CD4-positive, alpha-beta T cell treated with Interleukin-17A for 1 hour (primary cell): Measurements from ENCODE around the gene SEMA4D.
A peak's percentile ranks its signal among the peaks of the same experiment; 100 is the strongest.

Experiments
- DNase-seq: peaks from one replicate; pipeline ENCODE4 v3.0.0-alpha.2; 2020

The SEMA4D gene

DNA sequence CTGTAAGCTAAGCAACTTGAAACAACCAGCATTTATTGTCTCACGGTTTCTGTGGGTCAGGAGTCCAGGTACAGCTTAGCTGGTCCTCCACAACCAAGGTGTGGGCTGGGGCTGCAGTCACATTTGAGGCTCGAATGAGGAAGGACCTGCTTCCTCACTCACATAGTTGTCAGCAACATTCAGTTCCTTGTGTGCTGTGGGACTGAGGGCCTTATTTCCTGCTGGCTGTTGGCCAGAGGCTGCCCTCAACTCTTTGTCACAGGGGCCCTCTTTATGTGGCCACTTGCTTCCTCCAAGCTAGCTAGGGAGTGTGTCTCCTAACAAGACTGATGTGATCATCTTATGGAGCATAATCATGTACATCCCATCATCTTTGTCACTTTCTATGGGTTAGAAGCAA, 29.2 kb upstream of the SEMA4D start:
- DNase-seq: peak; percentile 18

DNA sequence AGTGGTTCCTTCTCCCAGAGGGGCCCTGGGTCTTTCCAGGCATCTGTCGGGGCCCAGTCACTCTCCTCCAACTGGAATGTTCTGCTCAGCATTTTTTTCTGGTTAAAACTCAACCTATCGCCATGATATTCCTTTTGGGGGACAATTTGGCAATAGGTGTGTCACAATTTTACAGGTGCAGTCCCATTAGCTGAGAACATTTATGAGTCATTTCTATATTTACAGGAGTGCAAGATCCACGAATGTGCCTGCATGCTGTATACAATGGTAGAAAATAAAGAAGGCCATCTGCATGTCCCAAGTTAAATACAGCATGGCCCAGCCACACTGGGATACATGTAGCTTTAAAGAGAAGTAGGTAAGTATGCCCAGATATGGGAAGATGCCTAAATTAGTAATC, 28.8 kb upstream of the SEMA4D start:
- DNase-seq: no peak

DNA sequence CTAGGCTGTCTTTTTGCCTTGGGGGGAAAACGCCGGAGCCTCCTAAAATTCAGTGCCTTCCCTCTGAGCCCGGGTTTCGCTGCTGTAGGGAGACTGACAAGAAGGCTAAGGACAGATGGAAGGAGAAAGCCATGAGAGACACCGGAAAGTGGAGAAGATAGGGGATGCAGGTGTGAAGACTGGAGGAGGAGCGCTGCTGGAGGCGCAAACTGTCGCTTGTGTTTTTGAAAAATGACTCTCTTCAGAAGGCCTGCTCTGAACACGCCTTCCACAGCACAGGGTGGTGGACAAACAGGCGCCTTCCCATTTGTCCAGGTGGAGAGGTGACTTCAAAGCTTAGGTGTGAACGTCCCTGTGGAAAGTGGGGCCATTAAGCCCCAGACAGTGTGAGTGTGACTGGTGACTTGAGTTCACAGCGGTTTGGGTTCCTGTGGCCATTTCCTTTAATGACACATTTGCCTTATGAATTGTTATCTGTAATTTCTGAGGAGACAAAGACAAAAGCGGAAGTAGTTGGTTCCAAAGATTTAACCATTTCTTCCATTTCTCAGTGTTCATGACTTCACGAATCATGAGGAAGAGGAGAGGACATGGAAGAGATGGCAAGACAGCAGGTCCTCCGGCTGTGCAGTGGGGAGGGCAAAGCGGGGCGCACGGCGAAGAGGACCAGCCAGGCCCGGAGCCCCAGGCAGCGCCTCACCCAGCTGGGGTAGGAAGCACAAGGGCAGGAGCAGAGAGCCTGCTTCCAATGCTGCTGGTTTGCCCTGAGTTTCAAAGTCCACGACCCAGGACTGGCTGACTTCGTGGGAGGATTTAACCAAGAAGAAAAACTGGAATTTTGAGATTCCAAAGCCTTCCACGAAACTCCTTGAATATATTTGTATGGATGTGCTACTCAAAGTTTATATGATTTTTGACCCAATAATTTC, 27.8 kb upstream of the SEMA4D start:
- DNase-seq: peak; percentile 18

DNA sequence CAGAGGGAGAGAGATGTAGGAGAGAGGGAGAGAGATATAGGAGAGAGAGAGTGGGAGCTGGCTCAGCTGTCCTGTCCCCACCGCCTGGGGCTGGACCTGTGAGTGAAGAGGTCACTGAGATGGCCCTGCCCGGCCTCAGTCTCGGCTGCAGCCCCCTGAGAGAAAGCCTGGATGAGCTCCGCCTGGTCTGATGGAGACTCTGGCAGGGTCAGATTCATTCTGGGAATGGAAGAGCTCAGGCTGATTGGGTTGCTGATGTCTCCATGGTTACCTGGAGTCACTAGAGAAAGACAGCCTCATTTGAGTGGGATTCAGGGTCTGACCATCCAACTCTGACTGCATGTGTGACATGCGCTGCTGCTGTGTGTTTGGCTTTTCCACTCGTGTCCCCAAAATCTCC, 27.1 kb upstream of the SEMA4D start:
- no peak for DNase-seq

DNA sequence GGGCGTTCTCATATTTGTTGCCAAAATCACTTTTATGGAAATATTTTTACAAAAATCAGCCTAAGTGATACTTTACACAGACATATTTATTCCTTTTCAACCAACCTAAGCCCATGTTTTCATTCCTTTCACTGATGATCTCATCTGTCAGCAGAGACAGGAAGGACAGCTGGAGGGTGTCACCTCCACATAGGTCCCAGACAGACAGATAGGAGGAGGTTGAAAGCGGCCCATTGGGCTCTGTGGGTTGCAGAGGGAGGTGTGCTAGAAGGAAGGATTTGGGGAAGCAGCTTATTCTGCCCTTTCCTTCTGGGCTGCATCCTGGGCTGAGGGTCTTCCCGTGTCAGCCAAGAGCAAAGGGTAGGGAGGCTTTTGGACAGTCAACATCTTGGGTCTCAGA, 26.0 kb upstream of the SEMA4D start:
- DNase-seq: peak; percentile 71

DNA sequence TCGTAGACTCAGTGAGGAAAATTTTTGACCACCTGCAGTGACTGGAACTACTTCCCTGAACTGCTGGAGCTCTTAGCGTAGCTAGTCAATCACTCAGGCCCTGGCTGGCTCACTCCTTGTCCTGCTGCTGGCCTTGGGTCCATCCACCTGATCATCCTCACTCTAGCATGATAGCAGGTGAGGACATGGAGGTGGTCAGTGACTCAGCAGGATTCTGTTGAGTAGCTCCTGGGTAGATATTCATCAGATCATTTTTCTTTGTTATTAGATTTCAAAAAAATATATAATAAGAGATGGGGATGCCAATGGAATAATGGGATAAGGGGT, 25.0 kb upstream of the SEMA4D start:
- no peak for DNase-seq

DNA sequence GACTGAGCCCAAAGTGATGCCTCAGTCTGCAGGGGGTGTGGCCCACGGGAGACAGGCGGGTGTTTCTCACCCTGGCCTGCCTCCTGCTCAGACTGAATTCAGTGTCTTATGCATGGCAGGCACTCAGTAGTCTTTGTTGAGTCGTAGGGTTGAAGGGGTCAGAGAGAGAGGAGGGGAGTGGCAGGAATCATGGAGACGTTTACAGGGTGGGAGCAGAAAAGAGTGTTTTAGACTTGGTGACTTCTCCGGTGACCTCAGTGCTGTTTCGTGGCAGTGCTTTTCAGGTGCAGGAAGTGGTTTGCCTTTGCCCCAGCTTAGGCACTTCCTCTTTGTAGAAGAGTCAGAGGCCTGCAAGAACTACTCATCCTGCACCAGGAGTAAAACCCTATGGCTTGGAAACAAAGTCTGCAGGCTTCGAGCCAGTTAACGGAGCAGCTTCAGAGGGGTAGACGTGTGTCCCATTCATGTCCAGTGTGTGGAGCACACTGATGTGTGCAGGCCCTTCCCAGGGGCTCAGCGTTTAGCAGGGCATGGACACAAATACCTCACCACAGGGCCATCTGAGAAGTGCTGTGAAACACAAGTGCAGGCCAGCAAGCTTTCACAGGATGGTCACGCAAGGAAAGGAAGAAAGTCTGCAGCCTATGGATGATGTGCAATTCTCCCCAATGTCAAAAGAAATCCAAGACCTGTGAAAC, 24.5 kb upstream of the SEMA4D start:
- DNase-seq: peak; percentile 85

DNA sequence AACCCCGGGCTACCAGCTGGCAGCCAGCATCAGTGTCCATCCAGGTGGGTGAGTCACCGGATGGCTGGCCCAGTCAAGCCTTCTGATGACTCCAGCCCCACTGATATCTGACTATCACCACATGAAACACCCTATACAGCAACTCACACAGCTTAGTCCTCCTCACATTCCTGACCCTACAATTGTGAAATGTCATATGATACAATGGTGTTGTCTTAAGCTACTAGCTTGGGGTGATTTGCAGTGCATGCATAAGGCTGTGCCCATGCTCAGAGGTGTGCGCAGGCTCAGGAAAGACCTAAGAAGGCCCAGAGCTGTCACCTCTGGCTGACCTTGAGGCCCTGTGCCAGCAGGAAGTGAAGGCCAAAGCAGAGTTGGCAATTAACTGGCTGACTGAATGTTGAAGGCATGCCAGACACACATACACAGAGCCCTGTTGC, 21.5 kb upstream of the SEMA4D start:
- no peak for DNase-seq

DNA sequence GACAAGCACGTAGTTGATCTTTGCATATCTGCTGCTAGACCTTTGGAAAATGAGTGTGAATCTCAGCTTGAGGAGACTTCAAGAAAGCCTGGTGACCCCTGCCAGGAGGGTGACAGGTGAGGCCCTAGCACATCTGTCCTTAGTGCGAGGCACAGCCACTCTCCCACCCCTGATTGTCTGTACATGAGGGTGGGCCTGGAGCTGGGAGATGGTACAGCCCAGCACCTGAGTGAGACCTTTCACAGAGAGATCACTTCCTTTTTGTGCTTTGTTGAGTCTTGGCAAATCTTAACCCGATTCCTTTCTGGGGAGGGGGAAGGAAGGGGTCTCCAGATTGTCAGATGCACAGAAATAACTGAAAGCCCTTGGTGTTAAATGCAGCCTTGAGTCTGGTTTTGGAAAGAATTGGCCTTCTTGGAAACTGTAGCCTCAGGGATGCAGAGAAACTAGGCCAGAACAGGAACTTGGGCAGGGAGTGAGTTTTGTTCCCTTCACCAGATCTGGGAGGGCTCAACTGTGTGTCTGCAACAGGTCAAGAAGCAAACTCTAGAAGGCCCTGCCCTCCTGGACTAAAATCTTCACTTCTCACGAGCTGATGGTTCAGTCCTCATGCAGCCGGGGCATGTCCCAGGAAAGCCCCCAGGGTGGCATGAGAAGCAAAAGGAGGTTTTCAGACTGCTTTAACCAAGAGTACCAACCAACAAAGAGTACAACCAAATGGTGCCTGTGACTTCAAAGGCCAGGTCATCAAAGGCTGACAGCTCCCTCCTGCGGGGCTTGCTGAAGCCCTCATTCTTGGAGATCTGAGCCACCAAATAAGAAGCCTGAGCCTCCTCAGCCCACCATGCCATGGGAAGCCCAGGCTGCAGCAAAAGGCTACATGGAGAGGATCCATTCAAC, 20.8 kb upstream of the SEMA4D start:
- DNase-seq: no peak

DNA sequence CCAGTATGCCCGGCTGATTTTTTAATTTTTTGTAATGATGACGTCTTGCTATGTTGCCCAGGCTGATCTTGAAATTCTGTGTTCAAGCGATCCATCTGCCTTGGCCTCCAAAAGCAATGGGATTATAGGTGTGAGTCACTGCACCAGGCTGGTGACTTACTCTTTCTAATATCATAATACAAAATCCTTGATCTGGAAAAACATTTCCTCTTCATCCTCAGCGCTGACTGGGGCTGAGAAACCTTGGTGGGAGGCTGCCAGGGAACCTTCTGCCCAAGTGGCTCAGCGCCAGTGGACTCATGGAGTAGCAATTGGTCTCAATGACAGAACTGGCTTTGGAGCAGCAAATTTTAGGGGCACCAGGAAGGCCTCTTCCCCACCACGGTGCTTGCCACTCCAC, 17.5 kb upstream of the SEMA4D start:
- no peak for DNase-seq

DNA sequence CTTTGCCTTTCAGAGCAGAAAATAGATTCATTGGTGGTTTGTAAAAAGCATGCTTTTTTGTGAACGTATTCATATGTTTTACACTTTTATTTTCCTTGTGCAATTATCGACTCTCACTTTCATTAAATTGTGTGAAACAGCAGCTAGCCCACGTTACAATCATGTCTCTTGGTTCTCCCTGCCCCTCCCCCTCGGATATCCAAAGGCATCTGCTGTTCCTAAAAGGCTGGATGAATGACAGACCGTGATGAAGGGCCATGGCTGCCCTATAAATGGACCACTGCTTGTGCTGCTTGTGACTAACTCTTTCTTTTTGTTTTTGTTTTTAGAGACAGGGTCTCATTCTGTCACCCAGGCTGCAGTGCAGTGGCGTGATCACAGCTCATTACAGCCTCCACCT, 17.0 kb upstream of the SEMA4D start:
- DNase-seq: no peak

DNA sequence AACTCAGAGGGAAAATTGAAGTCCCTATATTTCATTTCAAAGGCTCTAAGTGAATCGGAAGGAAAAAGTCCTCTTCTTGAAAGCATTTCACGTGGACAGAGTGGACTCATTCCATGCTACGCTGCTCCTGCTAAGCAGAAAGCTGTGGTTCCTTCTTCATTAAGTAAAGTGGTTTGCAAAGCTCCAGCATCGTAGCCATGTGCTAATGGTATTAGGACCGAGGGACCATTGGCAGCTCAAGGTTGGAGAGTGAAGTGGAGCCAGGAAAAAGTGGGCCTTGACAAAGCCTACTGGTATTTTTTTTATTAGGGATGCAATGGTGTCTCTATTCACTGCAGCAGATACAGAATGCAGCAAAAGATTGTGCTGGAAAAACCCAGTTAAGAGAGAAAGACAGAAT, 16.4 kb upstream of the SEMA4D start:
- no peak for DNase-seq

DNA sequence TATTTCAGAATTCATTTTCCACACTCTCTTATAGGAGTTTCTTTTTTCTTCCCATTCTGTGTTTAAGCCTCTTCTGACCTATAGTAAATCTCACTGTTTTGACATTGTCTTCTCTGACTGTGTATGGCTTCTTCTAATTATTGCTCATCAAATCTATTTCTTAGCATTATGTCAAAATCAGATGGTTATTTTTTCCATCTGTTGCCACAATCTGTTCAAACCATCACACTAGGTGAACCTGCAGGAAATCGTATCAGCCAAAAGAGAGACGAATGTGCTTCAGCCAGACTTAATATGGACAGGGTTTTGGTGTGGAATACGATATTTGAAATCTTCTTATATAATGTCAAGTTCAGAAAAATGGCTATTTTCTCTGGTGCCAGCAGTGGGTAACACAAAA, 15.9 kb upstream of the SEMA4D start:
- no peak for DNase-seq

DNA sequence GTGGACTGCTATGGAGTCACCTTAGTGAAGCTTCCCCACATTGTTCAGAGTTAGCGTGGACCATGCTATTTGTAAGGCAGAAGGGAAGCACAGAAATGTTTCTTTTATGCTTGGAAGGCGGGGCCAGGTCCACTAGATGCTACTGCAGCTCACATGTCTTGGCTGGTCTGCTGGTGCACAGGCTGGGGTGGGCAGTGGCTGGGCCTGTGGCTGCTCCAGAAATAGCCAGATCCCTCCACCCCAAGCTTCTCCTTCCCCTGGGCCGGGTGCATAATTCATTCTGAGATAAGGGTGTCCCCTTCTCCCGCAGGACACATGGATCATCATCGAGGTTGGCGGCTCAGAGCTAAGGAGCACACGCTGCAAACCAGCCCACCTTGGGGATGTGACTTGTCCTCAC, 14.5 kb upstream of the SEMA4D start:
- no peak for DNase-seq

DNA sequence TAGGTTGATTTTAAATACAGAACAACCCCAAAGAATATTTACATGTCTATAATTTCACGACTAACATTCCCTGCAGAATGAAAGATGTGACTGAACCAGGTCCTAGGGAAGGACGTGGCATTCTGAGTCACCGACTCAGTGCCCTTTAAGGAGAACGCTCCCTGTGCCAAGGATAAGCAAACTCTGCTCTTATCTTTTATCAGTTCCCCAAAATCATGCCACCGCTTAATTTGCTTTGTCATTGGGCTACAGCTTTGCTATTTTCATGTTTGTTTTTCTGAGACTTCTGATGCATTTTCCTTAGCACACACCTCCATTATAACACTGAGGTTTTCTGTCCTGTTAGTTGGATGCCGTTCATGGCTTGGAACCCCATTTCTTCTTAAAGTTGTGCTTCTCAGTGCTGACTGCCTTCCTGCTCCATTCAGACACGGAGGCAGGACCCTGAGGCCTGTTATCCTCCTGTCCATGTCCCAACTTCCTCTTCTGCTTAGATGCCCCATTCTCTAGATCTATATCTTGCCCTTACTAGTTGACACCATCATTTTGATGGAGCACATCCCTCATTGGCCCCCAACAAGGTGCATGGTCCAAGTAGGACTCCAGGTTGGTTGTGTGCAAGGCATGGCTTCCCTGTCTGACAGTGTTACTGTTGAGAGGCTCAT, 11.2 kb upstream of the SEMA4D start:
- no peak for DNase-seq

DNA sequence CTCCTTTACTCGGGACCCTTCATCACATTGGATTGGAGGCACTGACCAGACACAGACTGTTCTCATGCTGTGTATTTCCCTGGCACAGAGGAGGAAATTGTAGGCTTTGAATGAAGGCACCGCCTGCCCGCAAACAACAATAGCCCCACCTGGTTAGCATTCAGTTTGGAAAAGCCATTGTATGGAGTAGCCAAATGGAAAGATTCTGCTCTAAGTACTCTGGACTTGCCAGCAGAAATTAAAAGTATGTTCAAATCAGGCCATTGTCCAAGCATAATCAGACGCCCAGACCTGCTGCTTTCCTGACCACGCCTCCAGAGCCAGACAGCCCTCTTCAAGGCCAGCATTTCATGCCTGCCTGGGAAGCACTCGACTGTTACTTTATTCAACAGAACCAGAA, 8.0 kb upstream of the SEMA4D start:
- no peak for DNase-seq

DNA sequence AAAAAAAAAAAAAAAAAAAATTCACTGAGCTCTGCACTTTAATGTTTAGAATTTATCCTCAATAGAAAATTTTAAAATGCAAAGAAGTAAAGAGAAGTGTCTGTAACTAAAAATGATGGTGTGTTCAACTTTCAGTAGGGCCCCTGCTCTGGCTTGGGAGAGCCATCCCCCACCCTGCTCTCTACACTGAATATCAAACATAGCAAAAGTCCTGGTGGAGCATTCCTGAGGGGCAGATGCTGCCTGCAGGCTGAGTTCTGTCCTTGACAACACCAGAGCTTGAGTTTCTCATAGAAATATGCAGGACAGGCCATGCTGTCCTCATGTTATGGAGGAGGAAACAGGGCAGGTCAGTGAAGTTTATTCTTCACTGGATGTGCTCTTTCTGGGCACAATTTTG, 7.1 kb upstream of the SEMA4D start:
- DNase-seq: no peak

DNA sequence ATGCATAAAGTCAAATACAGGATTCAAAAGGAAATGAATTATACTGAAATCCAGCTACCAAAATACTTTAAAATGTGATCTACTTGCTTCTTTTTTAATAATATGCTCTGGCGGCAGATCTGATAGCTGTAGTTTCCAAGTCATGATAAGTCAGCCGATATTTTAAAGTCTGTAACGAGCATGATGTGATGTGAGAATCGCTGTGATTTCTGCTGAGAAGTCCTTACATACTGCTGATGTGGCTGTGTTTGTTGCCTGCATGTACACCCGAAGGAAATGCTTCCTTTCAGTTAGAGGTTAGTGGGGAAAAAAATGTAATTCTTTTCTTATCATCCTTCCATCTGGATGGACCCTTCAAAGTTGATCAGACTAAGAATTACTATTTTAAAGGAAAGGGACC, 4.8 kb upstream of the SEMA4D start:
- DNase-seq: no peak

DNA sequence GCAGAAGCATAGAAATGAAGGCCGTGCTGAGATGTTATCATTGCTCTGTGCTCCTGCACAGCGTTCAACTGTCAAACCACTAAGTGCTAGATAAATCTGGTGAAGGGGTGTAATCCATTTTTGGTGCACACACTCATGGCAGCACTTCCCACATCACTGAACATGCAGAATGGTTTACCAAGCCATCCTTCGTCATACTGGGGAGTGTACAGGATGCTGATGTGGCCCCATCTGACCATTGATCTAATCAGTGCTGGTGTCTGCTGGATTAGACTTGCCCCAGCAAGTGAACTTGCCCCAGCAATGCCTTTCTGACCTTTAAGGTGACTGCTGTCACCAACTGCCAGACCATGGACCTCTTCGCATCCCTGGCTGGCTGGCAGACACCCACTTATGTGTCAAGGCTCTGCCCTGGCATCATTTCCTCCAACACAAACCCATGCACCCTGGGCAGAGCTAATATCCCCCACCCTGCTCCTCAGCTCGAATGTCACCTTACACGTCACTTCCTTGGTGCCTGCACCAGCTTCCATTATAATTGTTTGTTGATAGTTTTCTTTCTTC, 4.2 kb upstream of the SEMA4D start:
- DNase-seq: peak; percentile 76

DNA sequence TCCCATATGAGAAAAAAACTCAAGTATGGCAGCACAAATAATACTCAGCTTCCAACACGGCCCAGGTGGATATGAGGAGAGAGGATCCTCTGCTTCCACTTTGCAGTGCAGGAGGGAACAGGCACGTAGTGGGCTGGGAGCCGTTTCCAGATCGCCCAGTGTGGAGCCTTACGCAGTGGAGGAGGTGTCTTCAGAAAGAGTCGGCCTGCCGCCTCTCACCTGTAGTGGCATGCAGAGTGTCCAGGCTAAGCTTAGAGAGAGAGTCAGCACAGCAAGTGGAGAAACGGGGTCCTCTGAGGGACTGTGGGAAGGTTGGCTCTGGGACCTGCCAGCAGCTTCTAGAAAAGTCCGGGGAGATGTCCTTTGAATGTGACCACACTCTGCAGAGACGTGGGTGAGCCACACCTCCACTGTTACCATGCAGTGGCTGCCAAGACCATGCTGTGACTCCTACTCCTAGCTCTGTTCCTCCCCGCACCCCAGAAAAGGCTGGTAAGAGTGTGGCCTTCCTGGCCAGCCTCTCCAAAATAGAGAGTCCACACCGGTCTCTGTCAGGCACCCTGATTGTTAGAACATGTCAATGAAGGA, 3.5 kb upstream of the SEMA4D start:
- no peak for DNase-seq

DNA sequence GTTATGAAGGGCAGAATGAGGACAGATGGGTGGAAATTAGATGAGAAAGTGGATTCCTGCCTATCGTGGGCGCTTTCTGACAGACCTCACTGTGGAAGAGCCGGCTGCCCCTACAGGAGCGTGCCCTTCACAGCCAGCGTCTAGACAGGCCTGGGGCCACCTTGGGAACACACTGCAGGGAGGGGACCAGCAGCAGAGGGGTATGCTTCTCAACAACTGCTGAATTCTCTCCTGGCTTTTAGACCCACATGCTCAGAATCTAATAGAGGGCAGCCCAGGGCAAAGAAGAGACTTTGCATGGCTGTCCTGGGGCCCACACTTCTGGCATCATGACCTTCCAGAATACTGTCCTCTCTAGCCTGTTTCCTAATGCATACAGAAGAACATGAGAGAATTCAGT, 2.1 kb upstream of the SEMA4D start:
- no peak for DNase-seq

DNA sequence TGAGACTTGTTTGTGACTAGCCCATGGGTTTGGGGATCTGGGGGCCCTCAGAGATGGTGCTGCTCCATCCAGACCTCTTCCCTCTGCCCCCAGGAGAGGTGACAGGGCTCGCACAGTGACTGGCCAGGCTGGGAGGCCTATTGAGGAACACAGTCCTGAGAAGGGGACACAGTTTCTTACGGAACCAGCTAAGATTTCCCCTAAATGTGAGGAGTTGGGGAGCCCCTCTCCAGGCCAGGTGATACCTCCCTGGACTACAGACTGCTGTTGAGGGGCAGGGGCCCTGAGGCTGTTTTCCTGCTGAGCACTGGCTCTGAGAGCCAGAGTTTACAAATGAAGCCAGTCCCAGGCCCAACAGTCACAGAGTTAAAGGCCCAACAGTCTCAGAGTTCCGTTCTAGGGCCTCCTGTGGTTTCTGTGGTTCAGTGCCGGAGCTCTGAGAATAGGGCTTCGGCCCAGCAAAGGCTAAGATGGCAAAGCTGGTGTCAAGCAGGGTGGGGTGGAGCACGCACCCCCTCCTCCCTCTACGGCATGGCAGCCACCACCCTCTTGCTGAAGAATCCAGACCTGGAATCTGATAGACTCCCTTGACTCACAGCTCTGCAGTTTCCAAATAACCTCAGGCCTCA, 1.1 kb upstream of the SEMA4D start:
- DNase-seq: peak; percentile 75
